Uterus (tissue), 2 donors: ENCODE measurements around the gene ZNF628.

Experiments used
- CTCF ChIP-seq, 4 experiments: fragments of 200-600 bp in 2 of 4; fragments of 450-650 bp in 2 of 4; sonication (generic) in 2 of 4; IDR thresholded peaks; one replicate each; pipeline ENCODE4 v1.5.1; 2016 to 2019; ENCODE audit warnings: antibody characterized with exemption in 4 of 4, mild to moderate bottlenecking in 2 of 4, moderate library complexity in 1 of 4
- POLR2A ChIP-seq, 2 donors: fragments of 450-650 bp; IDR thresholded peaks; one replicate each; pipeline ENCODE4 v1.6.1; 2016; ENCODE audit warnings: antibody characterized with exemption in 2 of 2, mild to moderate bottlenecking in 1 of 2, moderate library complexity in 1 of 2

DNA sequence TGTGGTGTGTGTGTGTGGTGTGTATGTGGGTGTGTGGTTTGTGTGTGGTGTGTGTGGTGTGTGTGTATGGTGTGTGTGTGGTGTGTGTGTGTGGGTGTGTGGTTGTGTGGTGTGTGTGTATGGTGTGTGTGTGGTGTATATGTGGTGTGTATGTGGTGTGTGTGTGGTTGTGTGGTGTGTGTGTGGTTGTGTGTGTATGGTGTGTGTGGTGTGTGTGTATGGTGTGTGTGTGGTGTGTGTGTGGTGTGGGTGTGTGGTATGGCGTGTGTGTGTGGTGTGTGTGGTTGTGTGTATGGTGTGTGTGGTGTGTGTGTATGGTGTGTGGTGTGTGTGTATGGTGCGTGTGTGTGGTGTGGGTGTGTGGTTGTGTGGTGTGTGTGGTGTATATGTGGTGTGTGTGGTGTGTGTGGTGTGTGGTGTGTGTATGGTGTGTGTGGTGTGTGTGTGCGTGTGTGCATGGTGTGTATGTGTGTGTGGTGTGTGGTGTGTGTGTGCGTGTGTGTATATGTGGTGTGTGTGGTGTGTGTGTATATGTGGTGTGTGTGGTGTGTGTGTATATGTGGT lies 42.0 kb upstream of the ZNF628 start:
- no peak for TF ChIP-seq CTCF (IDR thresholded peaks at IDR 0.05)
- TF ChIP-seq POLR2A (IDR thresholded peaks at IDR 0.05): no peak
